Astrocyte (in vitro differentiated cells and primary cell): Measurements from ENCODE around the gene KDM6A.

Source experiments
- CTCF ChIP-seq: IDR thresholded peaks from 2 replicates; pipeline ENCODE4 v1.5.1; 2011; ENCODE audit warnings: low read depth, mild to moderate bottlenecking, inconsistent platforms, low read length, moderate library complexity; ENCODE audit not compliant: insufficient read depth
- EZH2 ChIP-seq: IDR thresholded peaks from 2 replicates; pipeline ENCODE4 v1.6.1; 2012; ENCODE audit warnings: mild to moderate bottlenecking, low read length, inconsistent platforms; ENCODE audit not compliant: insufficient read depth

- no peak for TF ChIP-seq CTCF
- no peak for TF ChIP-seq EZH2
Observed at GRCh38 chrX:44899946-44900345, 27.0 kb downstream of the KDM6A start.
